Activated CD8-positive, alpha-beta memory T cell treated with anti-CD3 and anti-CD28 coated beads, Interleukin-2, amount 10 ng/mL, durations not matched to agents 7 days and 5 days (primary cell): ENCODE measurements around the gene IRF5. TPM values are rescaled to one million over a fixed set of nuclear protein-coding genes. Genes with fewer than 3 reads are reported as not detected.

Experiments
- ATAC-seq: fragments of 150-1000 bp; cut with Tn5 transposase; one replicate; pipeline ENCODE4 v1.10.0; 2021; ENCODE audit warnings: moderate library complexity
- CTCF ChIA-PET: fragments of 350-600 bp; sonication (Branson Sonifier 250); formaldehyde crosslinking; loops from one replicate; lab custom pipeline; 2021; ENCODE audit warnings: antibody characterized with exemption; lab: Charles Lee
- DNase-seq: peaks from one replicate; pipeline ENCODE4 v3.0.0-alpha.2; 2020
- H3K27ac Mint-ChIP-seq: one replicate; pipeline ENCODE4 v1.8.0; 2021; ENCODE audit warnings: mild to moderate bottlenecking, mixed read lengths
- H3K27me3 Mint-ChIP-seq: one replicate; pipeline ENCODE4 v1.8.0; 2021; ENCODE audit warnings: mixed read lengths
- H3K36me3 Mint-ChIP-seq: one replicate; pipeline ENCODE4 v1.8.0; 2021; ENCODE audit warnings: mild to moderate bottlenecking, mixed read lengths
- H3K4me1 Mint-ChIP-seq: one replicate; pipeline ENCODE4 v1.8.0; 2021; ENCODE audit warnings: mixed read lengths
- H3K4me3 Mint-ChIP-seq: one replicate; pipeline ENCODE4 v1.8.0; 2021; ENCODE audit warnings: mild to moderate bottlenecking, moderate library complexity, mixed read lengths
- H3K9me3 Mint-ChIP-seq: one replicate; pipeline ENCODE4 v1.8.0; 2022; ENCODE audit warnings: low read depth, mixed read lengths
- total RNA-seq, 2 experiments: library from RNA; stranded (reverse); gene quantifications; one replicate each; pipeline ENCODE4 v1.2.3, GENCODE V29; 2021

IRF5 gene
- total RNA-seq, 2 experiments from 2014 or later, result 16.5 to 17.7 TPM

GRCh38 chr7:128899392-128899791 is 38.3 kb upstream of the IRF5 start:
- CTCF ChIA-PET, result interaction anchor here (0.6 to 2.0 kb wide), 3 partner anchors 16 to 192 kb away, joined by 3 to 12 read pairs (median 4); no protein-coding TSS in a partner anchor
- Mint-ChIP-seq H3K27me3 (peaks cover 22% of the 10 kb centered on the region), H3K4me3 (no peak overlapping the region), H3K4me1 (peaks cover 3% of the 10 kb centered on the region), H3K9me3 (peaks cover 5% of the 10 kb centered on the region), H3K27ac (no peak overlapping the region), H3K36me3 (peaks cover 2% of the 10 kb centered on the region)
- DNase-seq, result no peak
- no peak for ATAC-seq

- H3K9me3 Mint-ChIP-seq, result peaks cover 5% of the 10 kb centered on the region
- peaks cover 2% of the 10 kb centered on the region for H3K36me3 Mint-ChIP-seq
- H3K4me1 Mint-ChIP-seq, result peaks cover 3% of the 10 kb centered on the region
- DNase-seq (no peak), ATAC-seq (no peak)
- no peak overlapping the region for H3K4me3 Mint-ChIP-seq
- H3K27ac Mint-ChIP-seq, result no peak overlapping the region
- peaks cover 22% of the 10 kb centered on the region for H3K27me3 Mint-ChIP-seq
- CTCF ChIA-PET, result interaction anchor here (1.6 to 2.0 kb wide), 2 partner anchors 17 to 191 kb away, joined by 4 to 12 read pairs; no protein-coding TSS in a partner anchor
Measured at GRCh38 chr7:128900237-128900636, 37.5 kb upstream of the IRF5 start.

GRCh38 chr7:128902761-128903585 is 34.8 kb upstream of the IRF5 start:
- ATAC-seq (no peak), DNase-seq (no peak)
- CTCF ChIA-PET, result interaction anchor here (1.2 to 4.2 kb wide), 3 partner anchors 9 to 188 kb away, joined by 4 to 23 read pairs (median 4); no protein-coding TSS in a partner anchor
- peaks cover 30% of the 10 kb centered on the region for H3K27me3 Mint-ChIP-seq
- no peak overlapping the region for H3K4me3 Mint-ChIP-seq
- H3K4me1 Mint-ChIP-seq, result no peaks in the 10 kb centered on the region
- H3K9me3 Mint-ChIP-seq, result peaks cover 5% of the 10 kb centered on the region
- H3K36me3 Mint-ChIP-seq, result peaks cover 2% of the 10 kb centered on the region
- H3K27ac Mint-ChIP-seq, result no peak overlapping the region

- H3K27me3 Mint-ChIP-seq, result peaks cover 32% of the 10 kb centered on the region
- H3K36me3 Mint-ChIP-seq, result no peaks in the 10 kb centered on the region
- ATAC-seq (no peak), DNase-seq (no peak)
- CTCF ChIA-PET, result interaction anchor here (1.2 to 4.2 kb wide), 4 partner anchors 8 to 187 kb away, joined by 4 to 23 read pairs (median 6); no protein-coding TSS in a partner anchor
- peaks cover 4% of the 10 kb centered on the region for H3K9me3 Mint-ChIP-seq
- no peak overlapping the region for H3K27ac Mint-ChIP-seq
- H3K4me3 Mint-ChIP-seq, result no peak overlapping the region
- H3K4me1 Mint-ChIP-seq, result no peaks in the 10 kb centered on the region
Measured at GRCh38 chr7:128903621-128904361, 33.9 kb upstream of the IRF5 start.

GRCh38 chr7:128904381-128905197 is 33.1 kb upstream of the IRF5 start:
- DNase-seq, result no peak
- H3K4me1 Mint-ChIP-seq, result no peaks in the 10 kb centered on the region
- CTCF ChIA-PET, result interaction anchor here (1.2 to 4.2 kb wide), 3 partner anchors 10 to 187 kb away, joined by 4 to 23 read pairs (median 7); no protein-coding TSS in a partner anchor
- peak; percentile 75 for ATAC-seq
- peaks cover 40% of the 10 kb centered on the region for H3K27me3 Mint-ChIP-seq
- H3K4me3 Mint-ChIP-seq, result no peak overlapping the region
- no peaks in the 10 kb centered on the region for H3K36me3 Mint-ChIP-seq
- H3K27ac Mint-ChIP-seq, result no peak overlapping the region
- peaks cover 4% of the 10 kb centered on the region for H3K9me3 Mint-ChIP-seq

- Mint-ChIP-seq H3K4me3 (no peak overlapping the region), H3K27ac (no peak overlapping the region), H3K9me3 (no peaks in the 10 kb centered on the region), H3K36me3 (no peaks in the 10 kb centered on the region), H3K4me1 (no peaks in the 10 kb centered on the region), H3K27me3 (peaks cover 44% of the 10 kb centered on the region)
- DNase-seq (no peak), ATAC-seq (no peak)
- CTCF ChIA-PET, result interaction anchor here (1.2 to 4.2 kb wide), 2 partner anchors 185 kb away, joined by 3 to 23 read pairs; no protein-coding TSS in a partner anchor
Measured at GRCh38 chr7:128906001-128906765, 31.5 kb upstream of the IRF5 start.

- Mint-ChIP-seq H3K4me1 (no peaks in the 10 kb centered on the region), H3K27ac (no peak overlapping the region), H3K27me3 (peaks cover 48% of the 10 kb centered on the region), H3K4me3 (no peak overlapping the region), H3K9me3 (no peaks in the 10 kb centered on the region), H3K36me3 (no peaks in the 10 kb centered on the region)
- CTCF ChIA-PET, result interaction anchor here (0.9 to 1.2 kb wide), 2 partner anchors 65 to 184 kb away, joined by 3 read pairs; no protein-coding TSS in a partner anchor
- ATAC-seq, result no peak
- DNase-seq, result no peak
Measured at GRCh38 chr7:128906766-128907559, 30.8 kb upstream of the IRF5 start.

- no peaks in the 10 kb centered on the region for H3K9me3 Mint-ChIP-seq
- CTCF ChIA-PET, result interaction anchor here (2.5 kb wide), 1 partner anchor 182 kb away, joined by 14 read pairs; no protein-coding TSS in a partner anchor
- DNase-seq (no peak), ATAC-seq (no peak)
- H3K36me3 Mint-ChIP-seq, result no peaks in the 10 kb centered on the region
- H3K4me1 Mint-ChIP-seq, result no peaks in the 10 kb centered on the region
- H3K27ac Mint-ChIP-seq, result no peak overlapping the region
- peaks cover 54% of the 10 kb centered on the region for H3K27me3 Mint-ChIP-seq
- H3K4me3 Mint-ChIP-seq, result no peak overlapping the region
Measured at GRCh38 chr7:128908750-128909624, 28.7 kb upstream of the IRF5 start.

GRCh38 chr7:128909625-128910568 is 27.8 kb upstream of the IRF5 start:
- H3K27ac Mint-ChIP-seq, result no peak overlapping the region
- no peak for DNase-seq

GRCh38 chr7:128910569-128910945 is 27.2 kb upstream of the IRF5 start, which contains the start of gene KCP:
Gene KCP (minus strand): TSS chr7:128910709. CDS start chr7:128910676, 33 bp downstream.
- Mint-ChIP-seq H3K9me3 (no peaks in the 10 kb centered on the region), H3K27me3 (peaks cover 65% of the 10 kb centered on the region), H3K36me3 (no peaks in the 10 kb centered on the region), H3K4me1 (peaks cover 3% of the 10 kb centered on the region), H3K27ac (no peak within 1 kb of the TSS), H3K4me3 (no peak within 1 kb of the TSS)
- CTCF ChIA-PET, result interaction anchor here (1.2 kb wide), 1 partner anchor 253 kb away, joined by 3 read pairs; no protein-coding TSS in a partner anchor
- ATAC-seq, result no peak
- no peak for DNase-seq

More at GRCh38 chr7:128909625-128910568, 27.8 kb upstream of the IRF5 start:
- H3K4me1 Mint-ChIP-seq, result no peaks in the 10 kb centered on the region
- no peak for ATAC-seq
- no peaks in the 10 kb centered on the region for H3K36me3 Mint-ChIP-seq
- H3K27me3 Mint-ChIP-seq, result peaks cover 63% of the 10 kb centered on the region
- CTCF ChIA-PET, result interaction anchor here (1.2 to 2.5 kb wide), 2 partner anchors 181 to 254 kb away, joined by 3 to 14 read pairs; no protein-coding TSS in a partner anchor
- no peaks in the 10 kb centered on the region for H3K9me3 Mint-ChIP-seq
- no peak overlapping the region for H3K4me3 Mint-ChIP-seq
